ENCODE measurements around the gene CDKAL1. TPM values are rescaled to one million over a fixed set of nuclear protein-coding genes. Genes with fewer than 3 reads are reported as not detected.

CDKAL1 gene
- total RNA-seq, 4 donors from 2014 or later, result 13.5 to 21.2 (median 17.3) TPM

GRCh38 chr6:21075986-21076385 lies 541.7 kb downstream of the CDKAL1 start:
- H3K4me3 ChIP-seq, result no peak overlapping the region
- no peaks in the 10 kb centered on the region for H3K4me1 ChIP-seq
- TF ChIP-seq POLR2A (IDR thresholded peaks at IDR 0.05) (no peak), CTCF (IDR thresholded peaks at IDR 0.05) (no peak), EP300 (IDR thresholded peaks at IDR 0.05) (no peak)
- no peak overlapping the region for H3K27ac ChIP-seq
- H3K9me3 ChIP-seq, result peaks cover 0 to 11% (median 3%) of the 10 kb centered on the region in 4 donors
- 78 to 80% methylated on average over 2 of the region's 2 CpGs for WGBS, 2 donors
- H3K27me3 ChIP-seq, result no peaks in the 10 kb centered on the region
- peaks cover 0 to 15% (median 0%) of the 10 kb centered on the region in 3 donors for H3K36me3 ChIP-seq
- DNase-seq (ENCODE audit: low spot score in 2 of 2), result no peak

GRCh38 chr6:21078497-21078896 lies 544.2 kb downstream of the CDKAL1 start:
- WGBS, 2 donors, result 82 to 95% methylated on average over 3 of the region's 3 CpGs
- TF ChIP-seq CTCF (IDR thresholded peaks at IDR 0.05) (no peak), EP300 (IDR thresholded peaks at IDR 0.05) (no peak), POLR2A (IDR thresholded peaks at IDR 0.05) (no peak)
- no peak for DNase-seq (ENCODE audit: low spot score in 2 of 2)
- no peak overlapping the region for H3K27ac ChIP-seq
- no peak overlapping the region for H3K4me3 ChIP-seq
- peaks cover 0 to 6% (median 2%) of the 10 kb centered on the region in 4 donors for H3K9me3 ChIP-seq
- peaks cover 0 to 16% (median 0%) of the 10 kb centered on the region in 3 donors for H3K36me3 ChIP-seq
- no peaks in the 10 kb centered on the region for H3K27me3 ChIP-seq
- H3K4me1 ChIP-seq, result no peaks in the 10 kb centered on the region

- no peaks in the 10 kb centered on the region for H3K4me1 ChIP-seq
- TF ChIP-seq POLR2A (IDR thresholded peaks at IDR 0.05) (no peak), EP300 (IDR thresholded peaks at IDR 0.05) (no peak), CTCF (IDR thresholded peaks at IDR 0.05) (no peak)
- no peaks in the 10 kb centered on the region for H3K27me3 ChIP-seq
- 44 to 45% methylated on average over 2 of the region's 2 CpGs for WGBS, 2 donors
- H3K36me3 ChIP-seq, result peaks cover 0 to 7% (median 0%) of the 10 kb centered on the region in 3 donors
- no peak for DNase-seq (ENCODE audit: low spot score in 2 of 2)
- H3K4me3 ChIP-seq, result no peak overlapping the region
- no peaks in the 10 kb centered on the region for H3K9me3 ChIP-seq
- no peak overlapping the region for H3K27ac ChIP-seq
These were observed 545.3 kb downstream of the CDKAL1 start for GRCh38 chr6:21079468-21080048.

- TF ChIP-seq EP300 (IDR thresholded peaks at IDR 0.05) (no peak), CTCF (IDR thresholded peaks at IDR 0.05) (no peak), POLR2A (IDR thresholded peaks at IDR 0.05) (no peak)
These were observed 546.0 kb downstream of the CDKAL1 start for GRCh38 chr6:21080221-21080620.

GRCh38 chr6:21082091-21082490 lies 547.8 kb downstream of the CDKAL1 start:
- H3K27ac ChIP-seq, result no peak overlapping the region
- H3K4me1 ChIP-seq, result no peaks in the 10 kb centered on the region
- H3K4me3 ChIP-seq, result no peak overlapping the region
- H3K27me3 ChIP-seq, result no peaks in the 10 kb centered on the region
- no peak for DNase-seq (ENCODE audit: low spot score in 2 of 2)
- no peaks in the 10 kb centered on the region for H3K9me3 ChIP-seq
- TF ChIP-seq CTCF (IDR thresholded peaks at IDR 0.05) (no peak), POLR2A (IDR thresholded peaks at IDR 0.05) (no peak), EP300 (IDR thresholded peaks at IDR 0.05) (no peak)
- peaks cover 0 to 10% (median 0%) of the 10 kb centered on the region in 3 donors for H3K36me3 ChIP-seq

More at GRCh38 chr6:21080221-21080620, 546.0 kb downstream of the CDKAL1 start:
- Histone ChIP-seq H3K27ac (no peak overlapping the region), H3K36me3 (peaks cover 0 to 7% (median 0%) of the 10 kb centered on the region in 3 donors), H3K27me3 (no peaks in the 10 kb centered on the region), H3K9me3 (no peaks in the 10 kb centered on the region), H3K4me1 (no peaks in the 10 kb centered on the region), H3K4me3 (no peak overlapping the region)
- no peak for DNase-seq (ENCODE audit: low spot score in 2 of 2)
- 86 to 87% methylated on average over 3 of the region's 3 CpGs for WGBS, 2 donors

Measured in tibial nerve (tissue), 4 donors.